HepG2 (cell line): ENCODE measurements around the gene PPP1R9B. TPM values are rescaled to one million over a fixed set of nuclear protein-coding genes. Genes with fewer than 3 reads are reported as not detected.
A peak's percentile ranks its signal among the peaks of the same experiment; 100 is the strongest.

ENCODE experiments used
- DR1 ChIP-seq: sonication (generic); formaldehyde crosslinking; IDR thresholded peaks from 2 replicates; pipeline ENCODE4 v1.8.0; 2021; ENCODE audit warnings: mild to moderate bottlenecking, missing genetic modification reagents, inconsistent platforms
- DZIP1 ChIP-seq: sonication (generic); formaldehyde crosslinking; IDR thresholded peaks from 2 replicates; pipeline ENCODE4 v1.5.0; 2020; ENCODE audit warnings: mild to moderate bottlenecking, missing genetic modification reagents
- EP300 ChIP-seq, 3 experiments: sonication (generic) in 1 of 3; formaldehyde crosslinking in 1 of 3; IDR thresholded peaks; 2 replicates each; pipeline versions ENCODE4 v1.5.1 to v1.6.1; 2011 to 2020; ENCODE audit warnings: low read depth in 2 of 3, low read length in 2 of 3, borderline replicate concordance in 1 of 3, improper control_type of control experiment in 1 of 3, mild to moderate bottlenecking in 1 of 3, missing genetic modification reagents in 1 of 3, moderate library complexity in 1 of 3
- NR3C1 ChIP-seq: sonication (generic); formaldehyde crosslinking; IDR thresholded peaks from 2 replicates; pipeline ENCODE4 v1.4.0; 2020; ENCODE audit warnings: missing genetic modification reagents
- PBX2 ChIP-seq: IDR thresholded peaks from 2 replicates; pipeline ENCODE4 v1.6.1; 2016; ENCODE audit warnings: control low read depth
- REL ChIP-seq: sonication (generic); formaldehyde crosslinking; conservative IDR thresholded peaks from 2 replicates; pipeline ENCODE4 v1.8.0; 2022; ENCODE audit warnings: mild to moderate bottlenecking, missing genetic modification reagents, moderate library complexity
- SOX6 ChIP-seq, 2 experiments: fragments of 450-650 bp in 1 of 2; sonication (generic) in 1 of 2; formaldehyde crosslinking in 1 of 2; IDR thresholded peaks; 2 replicates each; pipeline versions ENCODE4 v1.4.0 to v1.6.1; 2017 to 2020; ENCODE audit warnings: antibody characterized with exemption in 1 of 2, mild to moderate bottlenecking in 1 of 2, missing genetic modification reagents in 1 of 2
- SUZ12 ChIP-seq: fragments of 150-350 bp; IDR thresholded peaks from 2 replicates; pipeline ENCODE4 v1.6.1; 2014; ENCODE audit warnings: low read depth, low read length
- ZNF235 ChIP-seq: sonication (generic); formaldehyde crosslinking; IDR thresholded peaks from 2 replicates; pipeline ENCODE4 v1.8.1; 2023; ENCODE audit warnings: mild to moderate bottlenecking, missing genetic modification reagents, borderline replicate concordance
- ZNF407 ChIP-seq: sonication (generic); formaldehyde crosslinking; IDR thresholded peaks from one replicate; pipeline ENCODE4 v1.5.1; 2020; ENCODE audit warnings: mild to moderate bottlenecking, missing genetic modification reagents; ENCODE audit errors: not compliant biosample characterization
- ZNF749 ChIP-seq: sonication (generic); formaldehyde crosslinking; IDR thresholded peaks from 2 replicates; pipeline ENCODE4 v1.8.0; 2022; ENCODE audit warnings: mild to moderate bottlenecking, missing genetic modification reagents, moderate library complexity, borderline replicate concordance
- polyA plus RNA-seq, 8 experiments: library from polyadenylated mRNA; depleted of rRNA in 3 of 8; stranded (reverse) in 7 of 8; unstranded in 1 of 8; fragments of >200 nt; fragmentation: Illumina TruSeq in 4 of 8; extraction: Trizol in 4 of 8; gene quantifications; 2 replicates each; pipeline versions ENCODE4 v1.2.1 to v1.2.3, GENCODE V29; 2011 to 2016; ENCODE audit warnings: low read depth in 4 of 8, missing spikeins in 1 of 8, mixed read lengths in 1 of 8; ENCODE audit not compliant: insufficient read depth in 1 of 8
- total RNA-seq, 5 experiments: library from RNA; depleted of rRNA; stranded (reverse); fragments of >200 nt; fragmentation: Illumina TruSeq; extraction: Trizol; gene quantifications; 2 replicates each; pipeline ENCODE4 v1.2.3, GENCODE V29; 2016; ENCODE audit warnings: low read depth in 1 of 5

PPP1R9B gene
- total and polyA plus RNA-seq, 2 of the 13 experiments (the other 11 are each of a cell fraction or from before 2014, with no cell fraction given) = 9.4 to 15.8 TPM

- no peak for TF ChIP-seq PBX2 (CRISPR knock-in tag)
- TF ChIP-seq ZNF749 (CRISPR knock-in tag) = 0 out of 2 replicates have a peak, but pooled peaks have one; percentile 1
- TF ChIP-seq EP300 (IDR thresholded peaks at IDR 0.05; ENCODE audit: low read depth in 2 of 2, low read length in 2 of 2) = no peak
- no peak for TF ChIP-seq EP300 (CRISPR knock-in tag; IDR thresholded peaks at IDR 0.05; ENCODE audit: borderline replicate concordance)
- TF ChIP-seq ZNF407 = peak; percentile 29
- TF ChIP-seq DZIP1 (CRISPR knock-in tag) = no peak
- no peak for TF ChIP-seq ZNF235 (CRISPR knock-in tag)
- TF ChIP-seq SOX6 (IDR thresholded peaks at IDR 0.05) = no peak
- no peak for TF ChIP-seq SOX6 (CRISPR knock-in tag; IDR thresholded peaks at IDR 0.05)
- TF ChIP-seq REL (CRISPR knock-in tag) = no peak
- no peak for TF ChIP-seq NR3C1 (CRISPR knock-in tag)
- no peak for TF ChIP-seq DR1 (CRISPR knock-in tag)
- no peak for TF ChIP-seq SUZ12
Measured at GRCh38 chr17:50148226-50149090, 2.0 kb downstream of the PPP1R9B start (continued).
